Naive B cell (primary cell): Measurements from ENCODE around the gene GADD45GIP1. TPM values are rescaled to one million over a fixed set of nuclear protein-coding genes. Genes with fewer than 3 reads are reported as not detected.

ENCODE experiments used
- ATAC-seq, 2 donors: fragments of 150-1000 bp; cut with Tn5 transposase; 2 replicates each; pipeline ENCODE4 v1.10.0; 2021; ENCODE audit warnings: low read depth in 2 of 2, mild to moderate bottlenecking in 2 of 2, moderate library complexity in 2 of 2
- DNase-seq: peaks from one replicate; pipeline ENCODE4 v3.0.0; 2022
- H3K27ac Mint-ChIP-seq, 6 donors: one replicate each; pipeline ENCODE4 v1.8.0; 2020 to 2022; ENCODE audit warnings: mild to moderate bottlenecking in 6 of 6, mixed read lengths in 6 of 6, moderate library complexity in 5 of 6, inconsistent platforms in 2 of 6
- H3K27me3 Mint-ChIP-seq, 3 donors: one replicate each; pipeline ENCODE4 v1.8.0; 2021 to 2022; ENCODE audit warnings: mixed read lengths in 3 of 3, mild to moderate bottlenecking in 1 of 3
- H3K36me3 Mint-ChIP-seq, 2 donors: one replicate each; pipeline ENCODE4 v1.8.0; 2020 to 2022; ENCODE audit warnings: mixed read lengths in 2 of 2, inconsistent platforms in 1 of 2, mild to moderate bottlenecking in 1 of 2
- H3K4me1 Mint-ChIP-seq, 3 donors: one replicate each; pipeline ENCODE4 v1.8.0; 2020 to 2022; ENCODE audit warnings: mixed read lengths in 3 of 3, inconsistent platforms in 1 of 3, mild to moderate bottlenecking in 1 of 3, moderate library complexity in 1 of 3
- H3K4me3 Mint-ChIP-seq, 8 donors: one replicate each; pipeline ENCODE4 v1.8.0; 2020 to 2022; ENCODE audit warnings: mild to moderate bottlenecking in 8 of 8, mixed read lengths in 8 of 8, moderate library complexity in 8 of 8, inconsistent platforms in 2 of 8
- H3K9me3 Mint-ChIP-seq, 7 donors: one replicate each; pipeline ENCODE4 v1.8.0; 2020 to 2022; ENCODE audit warnings: mixed read lengths in 7 of 7, mild to moderate bottlenecking in 5 of 7, inconsistent platforms in 2 of 7, moderate library complexity in 1 of 7
- polyA plus RNA-seq, 6 donors: library from polyadenylated mRNA; unstranded; fragments of 300-500 nt; fragmentation: Illumina TruSeq; gene quantifications; one replicate each; pipeline ENCODE4 v1.2.3, GENCODE V29; 2021; ENCODE audit warnings: low read depth in 6 of 6

GADD45GIP1 gene
- polyA plus RNA-seq, 6 donors from 2014 or later, result 49.4 to 65.9 (median 52.7) TPM

GRCh38 chr19:12938779-12939601 lies 18.0 kb downstream of the GADD45GIP1 start:
- Mint-ChIP-seq H3K36me3 (peaks cover 14 to 17% of the 10 kb centered on the region in 2 donors), H3K27me3 (no peaks in the 10 kb centered on the region), H3K27ac (peak overlapping the region; percentile 97 to 99 (median 98)), H3K4me1 (peaks cover 46 to 68% (median 63%) of the 10 kb centered on the region in 3 donors), H3K9me3 (no peaks in the 10 kb centered on the region), H3K4me3 (peak overlapping the region; percentile 90 to 99 (median 98))
- DNase-seq, result peak; percentile 61
- ATAC-seq, result peak; percentile 9 to 13

GRCh38 chr19:12937927-12938778 lies 18.9 kb downstream of the GADD45GIP1 start, which contains the start of gene CALR:
TSS of gene CALR (plus strand) at chr19:12938609. CDS start at chr19:12938680, 71 bp downstream.
- peak within 1 kb of the TSS; percentile 90 to 99 (median 98) for H3K4me3 Mint-ChIP-seq
- DNase-seq (peak; percentile 99), ATAC-seq (peak; percentile 86 to 87)
- peaks cover 44 to 68% (median 63%) of the 10 kb centered on the region in 3 donors for H3K4me1 Mint-ChIP-seq
- peaks cover 5 to 12% of the 10 kb centered on the region in 2 donors for H3K36me3 Mint-ChIP-seq
- no peaks in the 10 kb centered on the region for H3K9me3 Mint-ChIP-seq
- H3K27me3 Mint-ChIP-seq, result no peaks in the 10 kb centered on the region
- H3K27ac Mint-ChIP-seq, result peak within 1 kb of the TSS; percentile 97 to 99 (median 98)

GRCh38 chr19:12937093-12937926 lies 19.7 kb downstream of the GADD45GIP1 start:
- no peaks in the 10 kb centered on the region for H3K27me3 Mint-ChIP-seq
- ATAC-seq, result no peak
- peaks cover 53 to 68% (median 66%) of the 10 kb centered on the region in 3 donors for H3K4me1 Mint-ChIP-seq
- no peak for DNase-seq
- H3K4me3 Mint-ChIP-seq, result peak overlapping the region; percentile 90 to 99 (median 98)
- H3K27ac Mint-ChIP-seq, result peak overlapping the region; percentile 92 to 99 (median 98)
- H3K9me3 Mint-ChIP-seq, result no peaks in the 10 kb centered on the region
- peaks cover 5 to 12% of the 10 kb centered on the region in 2 donors for H3K36me3 Mint-ChIP-seq

GRCh38 chr19:12936582-12936981 lies 20.4 kb downstream of the GADD45GIP1 start:
- Mint-ChIP-seq H3K4me1 (peaks cover 58 to 66% (median 64%) of the 10 kb centered on the region in 3 donors), H3K4me3 (peak overlapping the region in 7 of 8 donors; percentile 7 to 98 (median 65)), H3K27ac (peak overlapping the region in 3 of 6 donors; percentile 14 to 70 (median 50)), H3K27me3 (no peaks in the 10 kb centered on the region), H3K36me3 (peaks cover 5 to 12% of the 10 kb centered on the region in 2 donors), H3K9me3 (no peaks in the 10 kb centered on the region)
- DNase-seq, result no peak
- no peak for ATAC-seq

GRCh38 chr19:12935071-12935470 lies 22.0 kb downstream of the GADD45GIP1 start:
- no peak for ATAC-seq

GRCh38 chr19:12933287-12934072 lies 23.5 kb downstream of the GADD45GIP1 start, which contains the start of gene FARSA:
TSS of gene FARSA (minus strand) at chr19:12933711. CDS start at chr19:12933696, 15 bp downstream.
- H3K27me3 Mint-ChIP-seq, result no peaks in the 10 kb centered on the region
- peaks cover 42 to 52% (median 43%) of the 10 kb centered on the region in 3 donors for H3K4me1 Mint-ChIP-seq
- peak within 1 kb of the TSS; percentile 94 to 99 (median 97) for H3K4me3 Mint-ChIP-seq
- H3K9me3 Mint-ChIP-seq, result no peaks in the 10 kb centered on the region
- H3K27ac Mint-ChIP-seq, result peak within 1 kb of the TSS; percentile 90 to 98 (median 96)
- peak; percentile 86 for DNase-seq
- ATAC-seq, result peak; percentile 56
- H3K36me3 Mint-ChIP-seq, result peaks cover 0 to 4% of the 10 kb centered on the region in 2 donors

More at GRCh38 chr19:12935071-12935470, 22.0 kb downstream of the GADD45GIP1 start:
- Mint-ChIP-seq H3K9me3 (no peaks in the 10 kb centered on the region), H3K4me1 (peaks cover 51 to 66% (median 58%) of the 10 kb centered on the region in 3 donors), H3K4me3 (peak overlapping the region in 3 of 8 donors; percentile 45 to 80 (median 59)), H3K36me3 (peaks cover 5 to 7% of the 10 kb centered on the region in 2 donors), H3K27ac (no peak overlapping the region), H3K27me3 (no peaks in the 10 kb centered on the region)
- DNase-seq, result no peak

- no peaks in the 10 kb centered on the region for H3K27me3 Mint-ChIP-seq
- peak; percentile 51 for DNase-seq
- peaks cover 0 to 4% of the 10 kb centered on the region in 2 donors for H3K36me3 Mint-ChIP-seq
- no peaks in the 10 kb centered on the region for H3K9me3 Mint-ChIP-seq
- ATAC-seq, result no peak
- peak overlapping the region; percentile 82 to 98 (median 95) for H3K27ac Mint-ChIP-seq
- peaks cover 36 to 46% (median 38%) of the 10 kb centered on the region in 3 donors for H3K4me1 Mint-ChIP-seq
- peak overlapping the region; percentile 94 to 99 (median 97) for H3K4me3 Mint-ChIP-seq
Observed at GRCh38 chr19:12932392-12933286, 24.4 kb downstream of the GADD45GIP1 start.

- Mint-ChIP-seq H3K4me1 (peaks cover 25 to 33% (median 28%) of the 10 kb centered on the region in 3 donors), H3K4me3 (peak overlapping the region in 1 of 8 donors; percentile 71), H3K36me3 (peaks cover 0 to 4% of the 10 kb centered on the region in 2 donors), H3K27me3 (no peaks in the 10 kb centered on the region), H3K9me3 (no peaks in the 10 kb centered on the region), H3K27ac (no peak overlapping the region)
- no peak for DNase-seq
- ATAC-seq, result no peak
Observed at GRCh38 chr19:12930002-12930645, 26.9 kb downstream of the GADD45GIP1 start.

- Mint-ChIP-seq H3K27ac (no peak overlapping the region), H3K4me3 (no peak overlapping the region), H3K36me3 (peaks cover 9 to 10% of the 10 kb centered on the region in 2 donors), H3K27me3 (no peaks in the 10 kb centered on the region), H3K9me3 (no peaks in the 10 kb centered on the region), H3K4me1 (peaks cover 0 to 16% (median 3%) of the 10 kb centered on the region in 3 donors)
- ATAC-seq (no peak), DNase-seq (no peak)
Observed at GRCh38 chr19:12924621-12925310, 32.3 kb downstream of the GADD45GIP1 start.

- Mint-ChIP-seq H3K27ac (peak overlapping the region in 1 of 6 donors; percentile 82), H3K4me1 (peaks cover 12 to 17% (median 12%) of the 10 kb centered on the region in 3 donors), H3K4me3 (peak overlapping the region in 1 of 8 donors; percentile 19), H3K36me3 (peaks cover 5 to 9% of the 10 kb centered on the region in 2 donors), H3K27me3 (no peaks in the 10 kb centered on the region), H3K9me3 (no peaks in the 10 kb centered on the region)
- ATAC-seq (no peak), DNase-seq (no peak)
Observed at GRCh38 chr19:12922959-12923358, 34.1 kb downstream of the GADD45GIP1 start.
